ENCODE measurements around the gene NTM. TPM values are rescaled to one million over a fixed set of nuclear protein-coding genes. Genes with fewer than 3 reads are reported as not detected.
"Not testable (repeated sequence)": the region's sequence is repeated elsewhere in the genome, so short reads cannot be mapped to it uniquely, and the experiment has no call there.

The NTM gene
- total RNA-seq, 1 donor from 2014 or later = 9.9 TPM

GRCh38 chr11:131678658-131679340 lies 308.4 kb downstream of the NTM start:
- peaks cover 0 to 26% (median 22%) of the 10 kb centered on the region in 3 donors for H3K27me3 ChIP-seq (ENCODE audit: control insufficient read depth in 3 of 3, insufficient read depth in 3 of 3, low read length in 3 of 3)
- H3K4me1 ChIP-seq (ENCODE audit: control insufficient read depth in 3 of 3, insufficient read depth in 3 of 3, low read length in 3 of 3) = peaks cover 0 to 3% (median 0%) of the 10 kb centered on the region in 3 donors
- H3K27ac ChIP-seq (ENCODE audit: low read depth, low read length) = no peak overlapping the region

GRCh38 chr11:131680448-131680847 lies 310.0 kb downstream of the NTM start:
- not testable (repeated sequence) for H3K9me3 ChIP-seq (ENCODE audit: control insufficient read depth in 3 of 3, low read length in 3 of 3); H3K27ac ChIP-seq (ENCODE audit: low read depth, low read length); H3K4me1 ChIP-seq (ENCODE audit: control insufficient read depth in 3 of 3, insufficient read depth in 3 of 3, low read length in 3 of 3); H3K4me3 ChIP-seq (ENCODE audit: low read length in 3 of 3); H3K36me3 ChIP-seq (ENCODE audit: control insufficient read depth in 3 of 3, insufficient read depth in 3 of 3, low read length in 3 of 3); H3K9ac ChIP-seq (ENCODE audit: low read depth in 1 of 3, low read length in 3 of 3)
- peaks cover 0 to 32% (median 26%) of the 10 kb centered on the region in 3 donors for H3K27me3 ChIP-seq (ENCODE audit: control insufficient read depth in 3 of 3, insufficient read depth in 3 of 3, low read length in 3 of 3)

More at GRCh38 chr11:131678658-131679340, 308.4 kb downstream of the NTM start:
- no peaks in the 10 kb centered on the region for H3K9me3 ChIP-seq (ENCODE audit: control insufficient read depth in 3 of 3, low read length in 3 of 3)
- no peak overlapping the region for H3K4me3 ChIP-seq (ENCODE audit: low read length in 3 of 3)
- H3K36me3 ChIP-seq (ENCODE audit: control insufficient read depth in 3 of 3, insufficient read depth in 3 of 3, low read length in 3 of 3) = no peaks in the 10 kb centered on the region
- no peak overlapping the region for H3K9ac ChIP-seq (ENCODE audit: low read depth in 1 of 3, low read length in 3 of 3)

GRCh38 chr11:131681920-131682319 lies 311.5 kb downstream of the NTM start:
- Histone ChIP-seq H3K36me3 (ENCODE audit: control insufficient read depth in 3 of 3, insufficient read depth in 3 of 3, low read length in 3 of 3) (no peaks in the 10 kb centered on the region), H3K9me3 (ENCODE audit: control insufficient read depth in 3 of 3, low read length in 3 of 3) (no peaks in the 10 kb centered on the region), H3K4me3 (ENCODE audit: low read length in 3 of 3) (no peak overlapping the region), H3K27me3 (ENCODE audit: control insufficient read depth in 3 of 3, insufficient read depth in 3 of 3, low read length in 3 of 3) (peaks cover 0 to 38% (median 26%) of the 10 kb centered on the region in 3 donors), H3K9ac (ENCODE audit: low read depth in 1 of 3, low read length in 3 of 3) (no peak overlapping the region), H3K4me1 (ENCODE audit: control insufficient read depth in 3 of 3, insufficient read depth in 3 of 3, low read length in 3 of 3) (no peaks in the 10 kb centered on the region), H3K27ac (ENCODE audit: low read depth, low read length) (no peak overlapping the region)

GRCh38 chr11:131682373-131683015 lies 312.1 kb downstream of the NTM start:
- Histone ChIP-seq H3K27ac (ENCODE audit: low read depth, low read length) (no peak overlapping the region), H3K4me1 (ENCODE audit: control insufficient read depth in 3 of 3, insufficient read depth in 3 of 3, low read length in 3 of 3) (no peaks in the 10 kb centered on the region), H3K36me3 (ENCODE audit: control insufficient read depth in 3 of 3, insufficient read depth in 3 of 3, low read length in 3 of 3) (no peaks in the 10 kb centered on the region), H3K27me3 (ENCODE audit: control insufficient read depth in 3 of 3, insufficient read depth in 3 of 3, low read length in 3 of 3) (peaks cover 0 to 40% (median 23%) of the 10 kb centered on the region in 3 donors), H3K9ac (ENCODE audit: low read depth in 1 of 3, low read length in 3 of 3) (no peak overlapping the region), H3K4me3 (ENCODE audit: low read length in 3 of 3) (no peak overlapping the region), H3K9me3 (ENCODE audit: control insufficient read depth in 3 of 3, low read length in 3 of 3) (no peaks in the 10 kb centered on the region)

DNA sequence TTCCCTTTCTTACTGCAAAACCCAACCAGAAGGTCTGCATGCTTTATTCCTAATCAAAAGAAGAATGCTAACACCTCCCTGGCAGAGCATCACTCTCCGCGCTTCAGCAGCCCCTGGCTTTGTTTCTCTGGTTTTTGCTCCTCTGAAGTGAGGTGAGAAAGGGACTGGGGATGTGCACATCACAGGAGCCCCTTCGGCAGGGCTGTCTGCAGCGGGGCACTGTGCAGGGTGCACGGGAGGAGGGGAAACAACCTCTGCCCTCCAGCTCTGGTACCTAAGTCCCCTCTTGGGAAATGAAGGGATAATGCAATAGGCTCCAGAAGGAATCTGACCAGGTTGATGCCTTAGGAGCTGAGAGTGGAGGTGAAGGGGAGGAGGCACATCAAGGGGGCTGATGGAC lies 312.7 kb downstream of the NTM start:
- Histone ChIP-seq H3K4me3 (ENCODE audit: low read length in 3 of 3) (no peak overlapping the region), H3K36me3 (ENCODE audit: control insufficient read depth in 3 of 3, insufficient read depth in 3 of 3, low read length in 3 of 3) (no peaks in the 10 kb centered on the region), H3K27me3 (ENCODE audit: control insufficient read depth in 3 of 3, insufficient read depth in 3 of 3, low read length in 3 of 3) (peaks cover under 1 to 39% (median 21%) of the 10 kb centered on the region in 3 donors), H3K27ac (ENCODE audit: low read depth, low read length) (no peak overlapping the region), H3K4me1 (ENCODE audit: control insufficient read depth in 3 of 3, insufficient read depth in 3 of 3, low read length in 3 of 3) (peaks cover 0 to 1% (median 0%) of the 10 kb centered on the region in 3 donors), H3K9me3 (ENCODE audit: control insufficient read depth in 3 of 3, low read length in 3 of 3) (no peaks in the 10 kb centered on the region), H3K9ac (ENCODE audit: low read depth in 1 of 3, low read length in 3 of 3) (no peak overlapping the region)

- no peak overlapping the region for H3K9ac ChIP-seq (ENCODE audit: low read depth in 1 of 3, low read length in 3 of 3)
- H3K27ac ChIP-seq (ENCODE audit: low read depth, low read length) = no peak overlapping the region
- H3K4me3 ChIP-seq (ENCODE audit: low read length in 3 of 3) = no peak overlapping the region
- H3K9me3 ChIP-seq (ENCODE audit: control insufficient read depth in 3 of 3, low read length in 3 of 3) = no peaks in the 10 kb centered on the region
- H3K36me3 ChIP-seq (ENCODE audit: control insufficient read depth in 3 of 3, insufficient read depth in 3 of 3, low read length in 3 of 3) = no peaks in the 10 kb centered on the region
- peaks cover 0 to 6% (median 4%) of the 10 kb centered on the region in 3 donors for H3K4me1 ChIP-seq (ENCODE audit: control insufficient read depth in 3 of 3, insufficient read depth in 3 of 3, low read length in 3 of 3)
- peaks cover 6 to 44% (median 21%) of the 10 kb centered on the region in 3 donors for H3K27me3 ChIP-seq (ENCODE audit: control insufficient read depth in 3 of 3, insufficient read depth in 3 of 3, low read length in 3 of 3)
Observed at GRCh38 chr11:131683666-131684065, 313.3 kb downstream of the NTM start.

DNA sequence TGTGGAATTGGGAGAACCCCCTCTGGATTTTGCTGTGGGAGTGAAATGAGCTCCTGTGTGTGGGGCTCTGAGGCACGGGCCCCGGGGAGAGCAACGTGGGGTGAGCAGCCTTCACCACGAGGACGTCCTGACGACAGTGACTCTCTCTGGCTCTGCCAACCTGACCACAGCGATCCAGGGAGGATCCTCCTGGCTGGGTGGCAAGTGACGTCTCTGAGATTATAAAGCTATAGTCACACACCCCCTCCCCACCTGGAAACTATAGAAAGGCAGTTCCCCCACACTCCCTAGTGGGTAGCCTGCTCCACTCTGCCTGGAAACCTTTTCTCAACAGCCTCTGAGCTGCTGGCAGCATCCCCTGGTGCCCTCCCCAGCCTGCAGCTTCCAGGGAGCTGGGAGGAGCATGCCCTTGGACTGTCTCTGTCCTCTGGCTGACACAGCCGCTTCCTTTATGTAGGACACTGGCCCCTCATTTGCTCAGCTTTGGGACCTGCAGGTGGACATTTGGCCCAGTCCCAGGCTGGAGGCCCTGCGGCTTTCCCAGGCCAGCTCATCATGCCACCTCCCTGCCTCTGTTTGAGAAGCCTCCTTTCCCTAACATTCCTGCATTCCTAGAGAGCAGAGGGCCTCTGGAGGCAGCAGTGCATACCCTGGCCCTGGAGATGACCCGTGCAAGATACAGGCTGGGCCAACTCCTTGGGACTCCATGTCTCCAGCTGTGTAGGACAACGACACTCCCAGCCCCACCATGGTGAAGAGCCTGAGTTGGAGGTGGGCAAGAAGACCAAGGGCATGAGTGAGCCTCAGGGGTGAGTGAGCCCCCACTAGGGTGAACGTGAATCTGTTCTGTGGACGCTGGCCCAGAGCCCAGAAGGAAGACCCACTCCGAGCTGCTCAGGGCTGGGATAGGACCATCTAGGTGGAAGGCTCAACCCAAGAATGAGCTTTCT lies 314.0 kb downstream of the NTM start:
- no peak overlapping the region for H3K4me3 ChIP-seq (ENCODE audit: low read length in 3 of 3)
- no peaks in the 10 kb centered on the region for H3K36me3 ChIP-seq (ENCODE audit: control insufficient read depth in 3 of 3, insufficient read depth in 3 of 3, low read length in 3 of 3)
- no peak overlapping the region for H3K27ac ChIP-seq (ENCODE audit: low read depth, low read length)
- H3K4me1 ChIP-seq (ENCODE audit: control insufficient read depth in 3 of 3, insufficient read depth in 3 of 3, low read length in 3 of 3) = peaks cover 0 to 6% (median 4%) of the 10 kb centered on the region in 3 donors
- no peak overlapping the region for H3K9ac ChIP-seq (ENCODE audit: low read depth in 1 of 3, low read length in 3 of 3)
- peaks cover 10 to 49% (median 17%) of the 10 kb centered on the region in 3 donors for H3K27me3 ChIP-seq (ENCODE audit: control insufficient read depth in 3 of 3, insufficient read depth in 3 of 3, low read length in 3 of 3)
- no peaks in the 10 kb centered on the region for H3K9me3 ChIP-seq (ENCODE audit: control insufficient read depth in 3 of 3, low read length in 3 of 3)

- Histone ChIP-seq H3K9me3 (ENCODE audit: control insufficient read depth in 3 of 3, low read length in 3 of 3) (no peaks in the 10 kb centered on the region), H3K27ac (ENCODE audit: low read depth, low read length) (no peak overlapping the region), H3K36me3 (ENCODE audit: control insufficient read depth in 3 of 3, insufficient read depth in 3 of 3, low read length in 3 of 3) (no peaks in the 10 kb centered on the region), H3K9ac (ENCODE audit: low read depth in 1 of 3, low read length in 3 of 3) (no peak overlapping the region), H3K27me3 (ENCODE audit: control insufficient read depth in 3 of 3, insufficient read depth in 3 of 3, low read length in 3 of 3) (peaks cover 17 to 57% (median 24%) of the 10 kb centered on the region in 3 donors), H3K4me3 (ENCODE audit: low read length in 3 of 3) (no peak overlapping the region), H3K4me1 (ENCODE audit: control insufficient read depth in 3 of 3, insufficient read depth in 3 of 3, low read length in 3 of 3) (peaks cover 0 to 6% (median 4%) of the 10 kb centered on the region in 3 donors)
Observed at GRCh38 chr11:131685206-131685605, 314.8 kb downstream of the NTM start.

GRCh38 chr11:131685906-131686305 lies 315.5 kb downstream of the NTM start:
- Histone ChIP-seq H3K4me3 (ENCODE audit: low read length in 3 of 3) (no peak overlapping the region), H3K9me3 (ENCODE audit: control insufficient read depth in 3 of 3, low read length in 3 of 3) (no peaks in the 10 kb centered on the region), H3K27me3 (ENCODE audit: control insufficient read depth in 3 of 3, insufficient read depth in 3 of 3, low read length in 3 of 3) (peaks cover 21 to 62% (median 31%) of the 10 kb centered on the region in 3 donors), H3K27ac (ENCODE audit: low read depth, low read length) (no peak overlapping the region), H3K4me1 (ENCODE audit: control insufficient read depth in 3 of 3, insufficient read depth in 3 of 3, low read length in 3 of 3) (peaks cover 0 to 6% (median 4%) of the 10 kb centered on the region in 3 donors), H3K36me3 (ENCODE audit: control insufficient read depth in 3 of 3, insufficient read depth in 3 of 3, low read length in 3 of 3) (no peaks in the 10 kb centered on the region), H3K9ac (ENCODE audit: low read depth in 1 of 3, low read length in 3 of 3) (no peak overlapping the region)
